Measurements from ENCODE around the gene USH2A. TPM values are rescaled to one million over a fixed set of nuclear protein-coding genes. Genes with fewer than 3 reads are reported as not detected.

Gene USH2A
- total RNA-seq, 4 donors from 2014 or later: 0.14 TPM; not detected in 3

DNA sequence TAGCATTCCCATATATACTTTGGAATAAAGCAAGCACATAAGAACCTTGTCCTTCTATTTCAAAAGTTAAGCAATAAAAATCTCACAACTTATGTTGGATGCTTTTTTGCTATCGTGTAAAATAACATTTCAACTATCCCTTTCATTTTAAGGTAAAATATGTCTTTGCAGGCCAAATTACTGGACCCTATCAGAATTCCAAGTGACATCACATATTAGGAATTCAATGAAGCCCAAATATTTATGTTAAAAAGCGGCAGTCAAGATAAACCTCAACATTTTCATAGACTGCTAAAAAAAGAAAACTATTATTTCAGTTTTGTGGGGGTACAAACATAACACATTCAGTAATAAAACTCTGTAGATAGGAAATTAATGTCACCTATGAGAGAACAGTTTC lies 604.1 kb downstream of the USH2A start:
- no peaks in the 10 kb centered on the region for H3K27me3 ChIP-seq
- DNase-seq: no peak
- no peaks in the 10 kb centered on the region for H3K4me1 ChIP-seq
- H3K36me3 ChIP-seq: no peaks in the 10 kb centered on the region
- H3K9me3 ChIP-seq: no peaks in the 10 kb centered on the region
- no peak overlapping the region for H3K4me3 ChIP-seq
- no peak for TF ChIP-seq POLR2A (IDR thresholded peaks at IDR 0.05)
- TF ChIP-seq, protein P1, sequence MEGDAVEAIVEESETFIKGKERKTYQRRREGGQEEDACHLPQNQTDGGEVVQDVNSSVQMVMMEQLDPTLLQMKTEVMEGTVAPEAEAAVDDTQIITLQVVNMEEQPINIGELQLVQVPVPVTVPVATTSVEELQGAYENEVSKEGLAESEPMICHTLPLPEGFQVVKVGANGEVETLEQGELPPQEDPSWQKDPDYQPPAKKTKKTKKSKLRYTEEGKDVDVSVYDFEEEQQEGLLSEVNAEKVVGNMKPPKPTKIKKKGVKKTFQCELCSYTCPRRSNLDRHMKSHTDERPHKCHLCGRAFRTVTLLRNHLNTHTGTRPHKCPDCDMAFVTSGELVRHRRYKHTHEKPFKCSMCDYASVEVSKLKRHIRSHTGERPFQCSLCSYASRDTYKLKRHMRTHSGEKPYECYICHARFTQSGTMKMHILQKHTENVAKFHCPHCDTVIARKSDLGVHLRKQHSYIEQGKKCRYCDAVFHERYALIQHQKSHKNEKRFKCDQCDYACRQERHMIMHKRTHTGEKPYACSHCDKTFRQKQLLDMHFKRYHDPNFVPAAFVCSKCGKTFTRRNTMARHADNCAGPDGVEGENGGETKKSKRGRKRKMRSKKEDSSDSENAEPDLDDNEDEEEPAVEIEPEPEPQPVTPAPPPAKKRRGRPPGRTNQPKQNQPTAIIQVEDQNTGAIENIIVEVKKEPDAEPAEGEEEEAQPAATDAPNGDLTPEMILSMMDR (IDR thresholded peaks at IDR 0.05): no peak
- intact Hi-C loops (cut with DNase I; ENCODE audit: low total_unique reads): no loop called here
- no peak overlapping the region for H3K27ac ChIP-seq

DNA sequence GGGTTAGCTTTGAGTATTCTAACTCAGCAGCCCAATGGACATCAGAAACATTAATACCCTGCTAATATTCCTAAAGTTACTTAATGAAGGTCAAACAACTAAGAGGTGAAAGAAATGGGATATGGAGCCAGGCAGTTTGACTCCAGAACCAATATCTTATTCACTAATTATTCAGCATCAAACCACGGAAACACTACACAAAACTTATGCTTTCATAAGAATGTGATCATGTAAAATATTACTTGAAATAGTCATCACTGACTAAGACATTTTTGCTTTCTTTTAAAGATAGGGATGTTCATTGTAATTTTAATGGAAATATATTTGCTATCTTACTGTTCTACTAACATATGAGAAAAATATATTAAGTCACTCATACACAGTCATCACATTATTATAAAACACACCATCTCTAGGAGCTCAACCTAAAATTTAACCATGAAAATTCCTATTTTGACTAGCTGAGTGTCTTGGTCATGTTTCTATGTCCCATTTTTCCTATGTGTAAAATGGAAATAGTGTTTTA lies 615.3 kb downstream of the USH2A start:
- intact Hi-C loops (cut with DNase I; ENCODE audit: low total_unique reads): no loop called here
- no peak for TF ChIP-seq POLR2A (IDR thresholded peaks at IDR 0.05)
- TF ChIP-seq, protein P1 (IDR thresholded peaks at IDR 0.05): no peak
- DNase-seq: no peak
- Histone ChIP-seq H3K4me1 (no peaks in the 10 kb centered on the region), H3K4me3 (no peak overlapping the region), H3K9me3 (no peaks in the 10 kb centered on the region), H3K27me3 (no peaks in the 10 kb centered on the region), H3K36me3 (no peaks in the 10 kb centered on the region), H3K27ac (no peak overlapping the region)

DNA sequence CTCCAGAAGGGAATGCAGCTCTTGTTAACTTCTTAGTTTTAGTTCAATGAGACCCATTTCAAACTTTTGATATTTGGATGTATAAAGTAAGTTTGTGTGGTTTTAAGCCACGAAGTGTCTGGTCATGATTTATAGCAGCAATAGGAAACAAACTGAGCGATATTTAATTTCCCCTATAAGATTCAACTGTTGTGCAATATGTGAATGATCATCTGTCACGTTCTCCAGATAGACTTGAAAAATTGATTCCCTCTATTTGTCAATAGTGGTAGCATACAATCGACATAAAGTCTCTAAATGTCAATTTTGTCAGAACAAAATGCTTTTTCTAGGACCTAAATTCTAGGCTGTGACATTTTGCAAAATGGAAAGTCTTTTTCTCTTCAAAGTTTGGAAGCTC lies 616.0 kb downstream of the USH2A start:
- no peaks in the 10 kb centered on the region for H3K9me3 ChIP-seq
- DNase-seq: no peak
- no peak overlapping the region for H3K27ac ChIP-seq
- no peak overlapping the region for H3K4me3 ChIP-seq
- no peaks in the 10 kb centered on the region for H3K36me3 ChIP-seq
- TF ChIP-seq, protein P1 (IDR thresholded peaks at IDR 0.05): no peak
- TF ChIP-seq POLR2A (IDR thresholded peaks at IDR 0.05): no peak
- intact Hi-C loops (cut with DNase I; ENCODE audit: low total_unique reads): no loop called here
- H3K4me1 ChIP-seq: no peaks in the 10 kb centered on the region
- H3K27me3 ChIP-seq: no peaks in the 10 kb centered on the region

DNA sequence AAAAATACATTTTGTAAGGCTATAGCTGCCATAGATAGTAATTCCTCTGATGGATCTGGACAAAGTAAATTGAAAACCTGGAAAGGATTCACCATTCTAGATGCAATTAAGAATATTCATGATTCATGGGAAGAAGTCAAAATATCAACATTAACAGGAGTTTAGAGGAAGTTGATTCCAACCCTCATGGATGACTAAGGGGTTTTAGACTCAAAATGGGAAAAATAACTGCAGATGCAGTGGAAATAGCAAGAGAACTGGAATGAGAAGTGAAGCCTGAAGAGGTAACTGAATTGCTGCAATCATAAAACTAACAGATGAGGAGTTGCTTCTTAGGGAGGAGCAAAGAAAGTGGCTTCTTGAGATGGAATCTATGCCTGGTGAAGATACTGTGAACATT lies 625.4 kb downstream of the USH2A start:
- no peak overlapping the region for H3K27ac ChIP-seq
- no peaks in the 10 kb centered on the region for H3K36me3 ChIP-seq
- no peak overlapping the region for H3K4me3 ChIP-seq
- intact Hi-C loops (cut with DNase I; ENCODE audit: low total_unique reads): no loop called here
- no peak for DNase-seq
- TF ChIP-seq, protein P1 (IDR thresholded peaks at IDR 0.05): no peak
- TF ChIP-seq POLR2A (IDR thresholded peaks at IDR 0.05): no peak
- no peaks in the 10 kb centered on the region for H3K9me3 ChIP-seq
- H3K4me1 ChIP-seq: no peaks in the 10 kb centered on the region
- H3K27me3 ChIP-seq: no peaks in the 10 kb centered on the region

DNA sequence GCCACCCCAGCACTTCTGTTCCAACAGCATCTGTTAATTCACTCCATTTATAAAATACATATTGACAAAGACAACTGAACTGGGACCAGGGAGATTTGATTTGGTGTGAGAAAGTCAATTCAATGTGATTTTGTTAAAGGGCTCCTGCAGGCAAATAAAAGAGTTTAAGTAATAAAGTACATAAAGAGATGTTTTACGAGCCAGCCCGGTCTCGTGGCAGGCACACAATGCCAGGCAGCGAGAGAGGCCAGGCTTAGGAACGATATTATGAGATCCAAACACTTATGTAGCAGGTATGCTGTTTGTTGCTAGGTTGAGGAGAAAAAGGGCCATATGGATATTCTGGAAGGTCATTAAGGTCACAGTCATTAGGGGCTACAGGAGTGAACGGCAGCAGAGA lies 629.1 kb downstream of the USH2A start:
- no peaks in the 10 kb centered on the region for H3K36me3 ChIP-seq
- no peaks in the 10 kb centered on the region for H3K9me3 ChIP-seq
- no peak overlapping the region for H3K27ac ChIP-seq
- TF ChIP-seq, protein P1 (IDR thresholded peaks at IDR 0.05): no peak
- no peak overlapping the region for H3K4me3 ChIP-seq
- no peaks in the 10 kb centered on the region for H3K27me3 ChIP-seq
- no peaks in the 10 kb centered on the region for H3K4me1 ChIP-seq
- no peak for DNase-seq
- intact Hi-C loops (cut with DNase I; ENCODE audit: low total_unique reads): no loop called here
